Activated gamma-delta T cell (primary cell): ENCODE measurements around the gene RBM38.

Source experiments
- DNase-seq: peaks from one replicate; lab custom pipeline; 2025; lab: John Stamatoyannopoulos, UW

The RBM38 gene

DNA sequence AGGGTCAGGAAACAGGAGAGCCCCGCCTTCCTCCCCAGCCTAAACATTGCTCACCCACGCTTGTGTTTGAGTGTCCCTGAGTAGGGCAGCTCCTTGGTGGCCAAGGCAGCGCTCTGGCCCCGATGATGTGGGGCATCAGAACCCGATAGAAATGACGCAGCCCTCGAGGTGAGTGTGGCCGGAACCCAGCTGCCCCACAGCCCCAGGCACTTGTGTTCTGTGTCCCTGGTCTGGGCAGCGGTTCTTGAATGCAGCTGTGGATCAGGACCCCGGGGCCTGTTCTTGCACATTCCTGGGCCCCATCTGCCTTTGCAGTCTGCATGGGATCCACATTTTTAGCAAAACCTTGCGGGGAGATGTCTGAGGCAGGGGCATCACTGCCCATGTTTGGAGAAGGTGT is 12.8 kb downstream of the RBM38 start:
- no peak for DNase-seq

DNA sequence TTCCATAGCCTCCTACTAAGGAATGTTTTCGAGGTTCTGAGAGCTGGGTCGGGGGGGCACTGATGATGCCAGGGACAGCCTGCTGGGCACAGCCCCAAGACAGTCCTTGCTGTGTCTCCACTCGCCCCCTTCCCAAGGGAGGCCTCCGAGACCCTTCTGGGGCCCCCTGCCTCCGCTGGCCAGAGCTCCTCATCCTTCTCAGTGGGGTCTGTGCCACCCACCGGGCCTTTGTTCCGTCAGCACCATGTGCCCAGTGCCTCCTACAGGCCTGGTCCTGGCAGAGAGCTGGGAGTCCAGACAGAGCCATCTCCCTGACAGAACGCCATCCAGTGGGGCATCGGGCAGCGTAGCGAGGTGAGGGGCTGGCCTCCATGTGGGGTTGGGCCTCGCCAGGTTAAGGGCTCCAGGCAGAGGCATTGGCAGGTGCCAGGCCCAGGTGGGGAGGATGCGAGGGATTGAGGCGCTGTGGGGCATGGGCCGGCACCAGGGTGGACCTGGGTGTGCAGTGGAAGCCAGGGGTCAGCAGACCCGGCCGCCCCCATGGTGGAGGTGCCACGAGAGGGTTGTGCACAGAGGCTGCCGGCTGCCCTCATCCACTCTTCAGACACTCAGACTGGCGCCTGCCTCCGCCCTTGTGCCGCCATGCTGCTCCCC is 13.3 kb downstream of the RBM38 start:
- no peak for DNase-seq

GRCh38 chr20:57405236-57406016 is 14.2 kb downstream of the RBM38 start:
- DNase-seq = no peak

- DNase-seq = no peak
Measured at GRCh38 chr20:57407541-57407956, 16.4 kb downstream of the RBM38 start.

DNA sequence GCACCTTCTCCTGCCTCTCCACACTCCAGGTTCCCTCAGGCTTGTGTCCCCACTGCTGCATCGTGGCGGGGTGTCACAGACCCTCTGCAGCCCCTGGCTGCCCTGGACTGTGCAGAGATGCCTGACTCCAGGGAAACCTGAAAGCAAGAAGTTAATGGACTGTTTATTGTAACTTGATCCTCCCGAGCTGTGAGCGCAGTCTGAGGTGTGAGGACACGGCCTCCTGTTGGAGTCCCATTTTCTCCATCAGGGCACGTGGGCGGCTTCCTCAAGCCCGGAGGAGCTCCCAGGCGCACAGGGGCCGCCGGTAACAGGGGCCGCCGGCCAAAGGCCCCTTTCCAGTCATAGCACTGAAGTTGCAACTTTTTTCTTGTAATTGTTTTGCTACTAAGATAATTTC is 16.9 kb downstream of the RBM38 start:
- no peak for DNase-seq

DNA sequence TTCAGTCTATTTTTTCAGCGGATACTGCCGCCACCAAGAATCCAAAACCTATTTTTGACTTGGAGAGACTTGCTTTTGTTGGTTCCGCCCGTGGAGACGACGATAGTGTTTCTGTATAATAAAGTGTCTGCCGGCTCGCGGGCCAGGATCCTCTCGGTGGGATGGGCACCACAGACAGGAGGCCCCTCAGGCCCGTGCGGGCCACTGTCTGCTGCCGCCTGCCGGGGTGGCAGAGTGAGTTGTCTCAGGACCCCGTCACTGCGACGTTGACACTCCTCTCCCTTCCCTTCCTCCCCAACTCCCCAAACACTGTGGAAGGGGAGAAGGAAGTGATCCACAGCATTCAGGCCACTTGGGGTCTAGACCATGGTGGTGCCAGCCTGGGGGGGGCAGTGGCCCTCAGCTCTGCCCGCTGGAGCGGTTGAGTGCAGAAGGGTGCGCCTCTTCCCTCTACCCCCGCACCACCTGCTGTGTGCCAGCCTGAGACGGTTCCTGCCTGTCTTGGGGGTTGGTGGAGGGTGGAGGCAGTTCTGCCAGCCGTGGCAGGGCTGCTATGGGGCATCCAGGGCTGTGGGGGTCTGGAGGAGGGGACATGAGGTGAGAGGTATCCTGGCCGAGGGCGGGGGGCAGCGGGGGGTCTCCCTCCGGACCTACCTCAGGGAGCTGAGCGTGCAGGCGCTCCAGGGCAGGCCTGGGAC is 17.5 kb downstream of the RBM38 start:
- DNase-seq = no peak

- no peak for DNase-seq
Measured at GRCh38 chr20:57409316-57409671, 18.1 kb downstream of the RBM38 start.

GRCh38 chr20:57409672-57410397 is 18.6 kb downstream of the RBM38 start:
- DNase-seq = no peak

DNA sequence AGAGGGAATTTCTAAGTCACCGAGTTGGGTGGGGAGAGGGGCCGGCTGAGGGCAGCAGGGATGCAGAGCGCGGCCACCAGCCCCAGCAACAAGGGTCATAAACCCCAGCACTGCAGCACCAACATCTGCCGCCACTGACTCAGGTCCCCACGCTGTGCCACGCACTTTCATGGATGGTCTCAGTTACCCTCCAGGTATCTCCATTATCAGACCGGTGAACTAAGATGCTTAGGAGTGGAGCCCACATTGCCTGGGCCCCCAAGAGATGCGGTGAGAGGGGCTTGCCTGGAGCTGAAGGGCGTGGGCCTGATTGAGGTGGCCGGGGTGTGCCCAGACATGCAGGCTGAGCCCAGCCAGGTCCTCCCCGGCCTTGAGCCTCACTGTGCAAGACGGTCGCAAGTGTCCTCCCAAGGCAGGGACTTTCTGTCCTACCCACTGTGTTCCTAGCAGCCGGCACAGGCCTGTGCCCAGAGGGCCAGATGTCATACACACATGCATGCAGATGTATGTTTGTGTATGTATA is 19.3 kb downstream of the RBM38 start:
- DNase-seq = no peak

- no peak for DNase-seq
Measured at GRCh38 chr20:57410924-57411323, 19.7 kb downstream of the RBM38 start.

- no peak for DNase-seq
Measured at GRCh38 chr20:57411406-57412283, 20.4 kb downstream of the RBM38 start.

GRCh38 chr20:57412347-57413029 is 21.3 kb downstream of the RBM38 start:
- no peak for DNase-seq

DNA sequence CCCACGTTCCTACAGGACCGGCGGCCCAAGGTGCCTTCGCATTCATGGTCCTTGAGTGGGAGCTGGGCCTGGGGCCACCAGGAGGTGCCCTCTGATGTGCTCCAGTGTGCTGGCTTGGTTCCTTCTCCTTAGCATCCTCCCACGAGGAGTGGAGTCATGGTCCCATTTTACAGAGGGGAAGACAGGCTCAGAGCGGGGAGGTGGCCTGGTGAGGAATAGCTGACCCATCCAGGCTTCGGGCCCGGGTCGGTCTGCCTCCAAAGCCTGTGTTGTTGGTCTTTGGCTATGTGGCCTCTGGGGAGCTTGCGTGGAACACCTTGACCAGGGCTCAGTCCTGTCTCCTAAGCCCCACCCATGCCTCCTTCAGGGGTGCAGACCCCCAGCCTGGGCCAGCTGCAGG is 22.8 kb downstream of the RBM38 start:
- DNase-seq = no peak

GRCh38 chr20:57414867-57415592 is 23.8 kb downstream of the RBM38 start:
- DNase-seq = no peak

- no peak for DNase-seq
Measured at GRCh38 chr20:57415771-57416170, 24.6 kb downstream of the RBM38 start.

GRCh38 chr20:57416296-57417022 is 25.3 kb downstream of the RBM38 start:
- DNase-seq = no peak

DNA sequence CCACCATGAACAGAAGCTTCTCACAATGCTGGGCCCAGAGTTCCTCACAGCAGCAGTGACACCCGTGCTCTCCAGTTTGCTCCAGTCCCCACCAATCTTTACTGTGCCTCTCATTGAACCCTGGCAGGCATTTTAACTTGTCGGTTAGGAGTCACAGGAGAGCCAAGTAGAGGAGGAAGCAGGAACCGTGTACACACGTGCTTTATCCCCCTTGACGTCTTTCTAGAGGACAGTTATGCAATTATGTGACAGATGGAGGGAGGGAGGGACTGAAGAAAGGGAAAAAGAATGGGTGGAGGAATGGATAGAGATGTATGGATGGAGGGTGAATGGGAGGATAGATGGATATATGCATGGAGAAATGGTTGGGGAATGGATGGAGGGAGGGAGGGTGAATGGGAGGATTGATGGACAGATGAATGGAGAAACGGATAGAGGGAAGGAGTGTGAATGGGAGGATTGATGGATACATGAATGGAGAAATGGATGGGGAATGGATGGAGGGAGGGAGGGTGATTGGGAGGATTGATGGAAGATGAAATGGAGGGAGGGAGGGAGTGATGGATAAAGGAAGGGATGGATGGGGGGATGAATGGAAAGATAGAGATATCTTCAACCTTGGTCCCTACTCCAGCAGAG is 26.0 kb downstream of the RBM38 start:
- no peak for DNase-seq
